ENCODE measurements around the gene ZIC4. TPM values are rescaled to one million over a fixed set of nuclear protein-coding genes. Genes with fewer than 3 reads are reported as not detected.
A peak's percentile ranks its signal among the peaks of the same experiment; 100 is the strongest.

ZIC4 gene
- total and polyA plus RNA-seq, 4 donors: 0.09 to 1.4 (median 0.37) TPM

DNA sequence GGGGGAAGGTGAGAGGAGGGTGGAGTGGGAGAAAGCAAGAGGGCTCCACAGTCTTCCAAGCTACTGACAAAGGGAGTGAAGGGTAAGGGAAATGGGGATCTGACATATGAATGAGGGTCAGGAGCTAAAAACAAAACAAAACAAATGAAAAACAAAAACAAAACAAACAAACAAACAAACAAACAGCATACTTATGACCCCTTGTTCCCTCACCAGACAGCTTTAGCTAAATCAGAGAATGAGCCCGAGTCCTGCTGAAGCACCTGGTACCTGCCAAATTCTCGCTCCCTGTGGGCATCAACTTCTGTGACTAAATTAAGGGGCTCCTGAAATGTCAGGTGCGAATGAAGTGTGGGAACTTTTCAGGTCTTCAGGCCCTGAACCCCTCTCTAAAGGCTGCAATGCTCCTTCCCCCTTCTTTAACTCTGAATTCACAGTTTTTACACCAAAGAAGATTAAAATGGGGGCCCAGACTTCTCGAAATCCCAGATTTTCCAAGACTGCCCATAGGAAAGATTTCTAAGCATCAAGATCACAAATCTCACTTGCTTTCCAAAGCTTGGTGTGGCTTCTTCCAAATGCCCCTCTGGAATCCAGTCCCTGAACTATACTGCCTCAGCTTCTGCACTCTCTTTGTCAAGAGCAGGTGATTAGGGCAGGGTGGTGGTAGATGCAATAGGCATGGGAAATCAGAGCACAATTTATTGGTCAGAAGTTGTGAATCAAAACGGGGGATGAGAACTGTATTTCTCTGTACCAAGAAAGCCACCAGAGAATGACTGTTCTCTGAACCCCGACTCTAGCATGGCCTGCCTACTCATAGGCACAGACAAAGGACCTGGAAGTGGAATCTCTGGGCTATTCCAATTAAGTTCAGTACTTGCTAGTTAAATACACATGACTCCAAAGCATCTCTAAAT lies 40.9 kb downstream of the ZIC4 start:
- no peak for ATAC-seq (ENCODE audit: low FRiP score)

DNA sequence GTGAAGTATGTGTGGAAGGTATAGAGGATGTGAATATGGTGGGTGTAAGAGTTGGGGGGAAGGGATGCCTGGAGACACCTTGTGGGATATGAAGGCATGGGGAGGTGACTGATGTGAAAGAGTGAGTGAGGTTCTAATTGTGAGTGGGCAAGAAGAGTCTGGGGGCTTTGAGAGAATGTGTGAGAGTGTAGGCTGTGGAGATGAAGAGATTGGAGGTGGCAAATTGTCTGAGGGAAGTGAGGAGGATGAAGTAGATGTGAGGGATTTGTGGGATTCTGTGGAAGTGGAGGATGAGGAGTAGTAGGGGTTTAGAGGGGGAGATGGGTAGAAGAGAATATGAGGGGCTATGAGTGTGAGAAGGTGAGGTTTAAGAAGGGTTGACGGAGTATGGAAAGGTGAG lies 41.6 kb downstream of the ZIC4 start:
- Histone ChIP-seq H3K36me3 (ENCODE audit: control insufficient read depth in 1 of 2, insufficient read depth in 2 of 2, low read length in 1 of 2) (no peaks in the 10 kb centered on the region), H3K4me3 (ENCODE audit: low read length in 2 of 2) (no peak overlapping the region), H3K27ac (ENCODE audit: low read depth in 1 of 2, low read length in 2 of 2) (no peak overlapping the region), H3K27me3 (ENCODE audit: control insufficient read depth in 1 of 2, insufficient read depth in 2 of 2, low read length in 1 of 2) (peaks cover 0 to 7% of the 10 kb centered on the region in 2 donors), H3K9me3 (ENCODE audit: control insufficient read depth, low read length) (no peaks in the 10 kb centered on the region), H3K4me1 (ENCODE audit: control insufficient read depth in 1 of 2, insufficient read depth in 2 of 2, low read length in 2 of 2) (no peaks in the 10 kb centered on the region)
- ATAC-seq (ENCODE audit: low FRiP score) (no peak), DNase-seq (no peak)
- intact Hi-C loops (cut with DNase I): no loop called here
- 37 to 49% methylated on average over 1 of the region's 1 CpG for WGBS, 2 donors

More for the DNA sequence above, 40.9 kb downstream of the ZIC4 start:
- no peak overlapping the region for H3K27ac ChIP-seq (ENCODE audit: low read depth in 1 of 2, low read length in 2 of 2)
- DNase-seq: no peak
- 59 to 61% methylated on average over 6 of the region's 6 CpGs for WGBS, 2 donors
- H3K9me3 ChIP-seq (ENCODE audit: control insufficient read depth, low read length): no peaks in the 10 kb centered on the region
- no peaks in the 10 kb centered on the region for H3K36me3 ChIP-seq (ENCODE audit: control insufficient read depth in 1 of 2, insufficient read depth in 2 of 2, low read length in 1 of 2)
- peaks cover 0 to 5% of the 10 kb centered on the region in 2 donors for H3K27me3 ChIP-seq (ENCODE audit: control insufficient read depth in 1 of 2, insufficient read depth in 2 of 2, low read length in 1 of 2)
- no peaks in the 10 kb centered on the region for H3K4me1 ChIP-seq (ENCODE audit: control insufficient read depth in 1 of 2, insufficient read depth in 2 of 2, low read length in 2 of 2)
- no peak overlapping the region for H3K4me3 ChIP-seq (ENCODE audit: low read length in 2 of 2)
- intact Hi-C loops (cut with DNase I): no loop called here

GRCh38 chr3:147361454-147362420 lies 44.6 kb downstream of the ZIC4 start:
- peak in 1 of 2 donors; percentile 80 for DNase-seq
- peaks cover 3% of the 10 kb centered on the region for H3K9me3 ChIP-seq (ENCODE audit: control insufficient read depth, low read length)
- no peaks in the 10 kb centered on the region for H3K36me3 ChIP-seq (ENCODE audit: control insufficient read depth in 1 of 2, insufficient read depth in 2 of 2, low read length in 1 of 2)
- peaks cover 0 to 6% of the 10 kb centered on the region in 2 donors for H3K27me3 ChIP-seq (ENCODE audit: control insufficient read depth in 1 of 2, insufficient read depth in 2 of 2, low read length in 1 of 2)
- no peaks in the 10 kb centered on the region for H3K4me1 ChIP-seq (ENCODE audit: control insufficient read depth in 1 of 2, insufficient read depth in 2 of 2, low read length in 2 of 2)
- no peak overlapping the region for H3K27ac ChIP-seq (ENCODE audit: low read depth in 1 of 2, low read length in 2 of 2)
- intact Hi-C loops (cut with DNase I): no loop called here
- WGBS, 2 donors: 14 to 16% methylated on average over 12 of the region's 12 CpGs
- ATAC-seq (ENCODE audit: low FRiP score): no peak
- H3K4me3 ChIP-seq (ENCODE audit: low read length in 2 of 2): no peak overlapping the region

DNA sequence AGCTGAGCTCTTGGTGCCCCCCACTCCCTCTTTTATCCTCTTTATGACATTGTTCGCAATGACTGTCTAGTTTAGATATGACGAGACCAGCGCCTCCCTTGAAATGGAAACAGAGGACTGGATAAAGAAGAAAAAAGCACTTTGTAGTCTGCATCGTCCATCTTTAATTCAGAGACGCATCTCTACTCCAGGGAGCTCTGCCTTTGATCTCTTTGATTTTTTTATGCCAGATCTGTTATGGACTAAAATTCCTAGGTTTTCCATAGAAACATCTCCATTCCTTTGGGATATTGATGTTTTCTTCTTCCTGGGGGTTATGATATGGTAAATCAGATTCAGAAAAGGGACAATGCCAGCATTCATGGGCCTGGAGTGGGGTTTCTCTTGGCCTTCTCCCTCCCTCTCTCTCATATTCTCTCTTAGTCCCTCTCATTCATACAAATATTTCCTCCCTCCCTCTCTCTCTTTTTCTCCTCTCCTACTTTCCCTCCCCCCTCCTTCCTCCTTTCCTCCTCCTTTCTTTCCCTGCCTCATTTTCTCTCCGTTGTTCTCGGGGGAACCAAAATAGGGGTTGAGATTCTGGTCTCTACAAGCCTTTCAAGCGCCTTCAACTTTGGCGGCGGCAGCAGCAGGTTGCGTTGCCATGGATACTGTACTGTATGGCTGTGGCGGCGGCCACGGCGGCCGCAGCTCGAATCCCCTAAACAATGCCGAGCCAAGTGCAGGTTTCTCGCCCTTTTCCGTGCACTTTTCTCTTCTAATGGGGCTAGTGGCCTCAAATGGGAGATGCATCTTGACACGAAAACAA lies 45.5 kb downstream of the ZIC4 start:
- H3K4me1 ChIP-seq (ENCODE audit: control insufficient read depth in 1 of 2, insufficient read depth in 2 of 2, low read length in 2 of 2): no peaks in the 10 kb centered on the region
- H3K9me3 ChIP-seq (ENCODE audit: control insufficient read depth, low read length): peaks cover 3% of the 10 kb centered on the region
- intact Hi-C loops (cut with DNase I): no loop called here
- H3K27me3 ChIP-seq (ENCODE audit: control insufficient read depth in 1 of 2, insufficient read depth in 2 of 2, low read length in 1 of 2): peaks cover 0 to 6% of the 10 kb centered on the region in 2 donors
- ATAC-seq (ENCODE audit: low FRiP score) (no peak), DNase-seq (no peak)
- H3K4me3 ChIP-seq (ENCODE audit: low read length in 2 of 2): no peak overlapping the region
- WGBS, 2 donors: 11 to 14% methylated on average over 21 of the region's 21 CpGs
- no peak overlapping the region for H3K27ac ChIP-seq (ENCODE audit: low read depth in 1 of 2, low read length in 2 of 2)
- H3K36me3 ChIP-seq (ENCODE audit: control insufficient read depth in 1 of 2, insufficient read depth in 2 of 2, low read length in 1 of 2): no peaks in the 10 kb centered on the region

DNA sequence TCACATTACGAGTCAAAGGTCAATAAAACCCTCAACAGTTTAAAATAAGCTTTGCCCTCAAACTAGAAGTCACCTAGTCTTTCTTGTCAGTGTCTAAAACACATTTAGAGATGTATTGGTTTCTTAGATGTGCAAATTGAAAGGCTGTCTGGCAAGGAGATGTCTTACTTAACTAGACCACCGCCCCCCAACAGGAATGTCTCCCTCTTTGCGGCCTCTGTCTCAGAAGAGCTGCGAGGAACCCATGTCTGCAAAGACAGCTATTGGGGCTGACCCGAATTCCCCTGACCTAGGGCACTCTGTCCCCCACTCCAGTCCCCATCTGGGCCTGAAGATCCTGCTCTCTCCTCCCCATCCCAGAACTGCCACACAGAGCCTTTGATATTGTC lies 46.3 kb downstream of the ZIC4 start:
- WGBS, 2 donors: 50 to 51% methylated on average over 5 of the region's 5 CpGs
- Histone ChIP-seq H3K27ac (ENCODE audit: low read depth in 1 of 2, low read length in 2 of 2) (no peak overlapping the region), H3K9me3 (ENCODE audit: control insufficient read depth, low read length) (peaks cover 3% of the 10 kb centered on the region), H3K36me3 (ENCODE audit: control insufficient read depth in 1 of 2, insufficient read depth in 2 of 2, low read length in 1 of 2) (no peaks in the 10 kb centered on the region), H3K27me3 (ENCODE audit: control insufficient read depth in 1 of 2, insufficient read depth in 2 of 2, low read length in 1 of 2) (peaks cover 0 to 6% of the 10 kb centered on the region in 2 donors), H3K4me1 (ENCODE audit: control insufficient read depth in 1 of 2, insufficient read depth in 2 of 2, low read length in 2 of 2) (no peaks in the 10 kb centered on the region), H3K4me3 (ENCODE audit: low read length in 2 of 2) (no peak overlapping the region)
- ATAC-seq (ENCODE audit: low FRiP score) (no peak), DNase-seq (no peak)
- intact Hi-C loops (cut with DNase I): no loop called here

DNA sequence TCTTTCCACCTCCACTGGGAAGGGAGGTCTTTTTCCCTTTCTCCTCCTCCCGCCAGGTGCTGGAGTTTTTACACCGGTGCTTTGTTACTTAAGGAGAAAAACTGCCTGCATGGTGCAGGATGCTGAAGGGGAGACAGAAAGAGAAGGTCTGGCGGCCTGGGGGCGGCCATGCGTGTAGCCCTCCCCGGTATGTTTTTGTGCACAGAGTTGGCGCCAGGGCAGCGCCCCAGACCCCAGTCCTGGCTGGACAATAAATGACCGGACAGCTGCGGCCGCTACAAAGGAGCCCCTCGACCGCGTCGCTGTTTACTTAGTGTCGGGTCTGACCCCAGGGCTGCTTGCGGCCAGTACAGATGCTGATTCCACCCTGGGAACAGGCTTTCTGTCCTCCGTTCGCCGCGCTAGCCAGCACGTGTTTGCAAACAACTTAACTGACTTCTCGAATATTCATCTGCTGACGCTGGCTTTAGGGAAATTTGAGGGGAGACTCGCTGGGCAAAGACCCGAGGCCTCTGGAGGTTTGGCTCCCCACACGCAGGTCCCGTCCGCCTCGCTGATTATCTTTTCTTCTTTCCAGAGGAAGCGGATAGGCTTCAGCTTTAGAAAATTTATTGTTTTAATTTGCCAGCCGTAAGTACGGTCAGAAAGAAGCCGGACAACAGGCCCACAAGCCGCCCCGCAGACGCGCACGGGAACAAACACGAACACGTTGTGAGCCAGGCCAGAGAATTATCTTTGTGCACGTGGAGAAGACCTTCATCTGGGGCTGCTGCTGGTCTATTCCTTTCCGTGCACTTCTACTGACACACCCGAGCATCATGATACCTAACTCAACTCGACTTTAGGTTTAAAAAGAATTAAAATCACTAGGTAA lies 46.9 kb downstream of the ZIC4 start:
- Histone ChIP-seq H3K27me3 (ENCODE audit: control insufficient read depth in 1 of 2, insufficient read depth in 2 of 2, low read length in 1 of 2) (peaks cover 0 to 6% of the 10 kb centered on the region in 2 donors), H3K4me3 (ENCODE audit: low read length in 2 of 2) (no peak overlapping the region), H3K9me3 (ENCODE audit: control insufficient read depth, low read length) (peaks cover 3% of the 10 kb centered on the region), H3K36me3 (ENCODE audit: control insufficient read depth in 1 of 2, insufficient read depth in 2 of 2, low read length in 1 of 2) (no peaks in the 10 kb centered on the region), H3K4me1 (ENCODE audit: control insufficient read depth in 1 of 2, insufficient read depth in 2 of 2, low read length in 2 of 2) (no peaks in the 10 kb centered on the region), H3K27ac (ENCODE audit: low read depth in 1 of 2, low read length in 2 of 2) (no peak overlapping the region)
- ATAC-seq (ENCODE audit: low FRiP score) (no peak), DNase-seq (no peak)
- 18 to 24% methylated on average over 45 of the region's 45 CpGs for whole genome bisulfite sequencing, 2 donors
- intact Hi-C loops (cut with DNase I): no loop called here

DNA sequence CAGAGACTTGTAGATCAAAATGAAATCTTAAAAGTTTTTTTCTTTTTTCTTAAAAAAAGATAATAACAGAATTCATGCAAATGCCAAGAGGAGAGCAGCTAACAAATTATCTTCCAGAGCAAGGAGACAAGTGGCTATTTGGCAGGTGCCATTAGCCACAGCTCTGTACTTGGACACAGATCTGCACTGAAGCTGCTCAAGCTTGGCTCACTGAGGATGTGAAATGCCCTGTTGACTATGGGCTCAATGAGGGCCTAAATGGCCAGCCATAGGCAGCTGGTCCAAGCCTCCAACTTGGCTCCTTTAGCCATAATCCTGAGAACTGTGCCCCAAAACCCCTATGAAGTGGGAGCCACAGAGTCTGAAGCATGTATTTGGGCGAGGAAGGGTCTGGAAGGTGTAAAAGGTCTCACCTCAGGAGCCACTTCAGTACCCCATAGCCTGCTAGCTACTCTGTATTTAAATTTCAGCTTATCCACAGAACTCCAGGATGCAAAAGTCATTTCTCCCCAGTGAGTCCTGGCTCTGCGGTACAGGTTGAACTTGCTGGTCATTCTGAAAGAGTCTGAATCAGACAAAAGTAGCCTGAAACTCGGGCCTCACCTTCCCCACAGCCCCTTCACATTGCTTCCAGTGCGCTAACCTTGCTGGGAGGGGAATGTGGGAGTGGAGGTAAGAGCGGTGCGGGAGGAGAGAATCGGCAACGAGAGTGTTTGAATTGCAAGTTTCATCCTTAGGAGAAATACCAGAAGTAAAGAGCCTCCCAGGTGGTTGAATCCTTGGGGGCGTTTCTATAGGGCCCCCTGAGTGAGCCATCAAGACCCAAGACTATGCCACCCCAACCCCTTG lies 48.0 kb downstream of the ZIC4 start:
- Histone ChIP-seq H3K27ac (ENCODE audit: low read depth in 1 of 2, low read length in 2 of 2) (no peak overlapping the region), H3K9me3 (ENCODE audit: control insufficient read depth, low read length) (peaks cover 3% of the 10 kb centered on the region), H3K36me3 (ENCODE audit: control insufficient read depth in 1 of 2, insufficient read depth in 2 of 2, low read length in 1 of 2) (no peaks in the 10 kb centered on the region), H3K27me3 (ENCODE audit: control insufficient read depth in 1 of 2, insufficient read depth in 2 of 2, low read length in 1 of 2) (peaks cover 0 to 6% of the 10 kb centered on the region in 2 donors), H3K4me1 (ENCODE audit: control insufficient read depth in 1 of 2, insufficient read depth in 2 of 2, low read length in 2 of 2) (no peaks in the 10 kb centered on the region), H3K4me3 (ENCODE audit: low read length in 2 of 2) (no peak overlapping the region)
- intact Hi-C loops (cut with DNase I): no loop called here
- ATAC-seq (ENCODE audit: low FRiP score) (no peak), DNase-seq (no peak)
- WGBS, 2 donors: 4 to 8% methylated on average over 9 of the region's 9 CpGs

Measured in aorta (tissue), 5 donors.